ENCODE measurements around the gene SRP68. TPM values are rescaled to one million over a fixed set of nuclear protein-coding genes. Genes with fewer than 3 reads are reported as not detected.
A peak's percentile ranks its signal among the peaks of the same experiment; 100 is the strongest.

Gene SRP68
- total and polyA plus RNA-seq, 5 experiments from 2014 or later: 53.3 to 80.5 (median 79.1) TPM

DNA sequence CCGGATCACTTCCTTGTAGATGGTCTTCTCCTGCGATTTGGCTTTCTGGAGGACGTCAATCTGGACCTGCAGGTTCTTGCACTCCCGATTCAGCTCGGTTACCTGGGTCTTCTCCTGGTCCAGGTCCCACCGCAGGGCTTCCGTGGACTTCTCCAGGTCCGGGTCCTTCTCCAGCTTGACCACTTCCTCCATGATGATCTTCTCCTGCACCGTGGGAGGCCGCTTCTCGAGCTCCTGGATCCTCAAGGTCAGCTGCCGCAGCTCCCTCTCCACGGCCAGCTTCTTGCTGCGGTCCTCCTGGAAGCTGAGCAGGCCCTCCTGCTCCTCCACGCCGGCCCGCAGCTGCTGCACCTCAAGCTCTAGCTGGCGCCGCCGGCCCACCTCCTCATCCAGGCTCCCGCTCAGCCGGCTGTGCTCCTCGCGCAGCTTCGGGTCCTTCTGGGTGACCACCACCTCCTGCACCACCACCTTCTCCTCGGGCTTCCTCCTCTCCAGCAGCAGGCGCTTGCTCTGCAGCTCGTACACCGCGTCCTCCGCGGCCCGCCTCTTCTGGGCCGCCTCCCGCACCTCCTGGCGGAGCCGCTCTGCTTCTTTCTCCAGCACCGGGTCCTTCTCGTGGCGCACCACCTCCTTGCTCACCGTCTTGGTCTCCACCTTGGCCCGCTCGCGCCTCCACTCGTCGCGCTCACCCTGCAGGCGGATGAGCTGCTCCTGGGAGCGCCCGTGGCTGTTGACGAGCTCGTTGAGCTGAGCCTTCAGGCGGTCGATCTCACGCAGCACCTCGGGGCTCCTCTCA, 63.5 kb downstream of the SRP68 start:
- no peak for DNase-seq
- H3K4me3 Mint-ChIP-seq: no peak overlapping the region
- peaks cover 2 to 12% (median 9%) of the 10 kb centered on the region in 4 donors for H3K4me1 Mint-ChIP-seq
- no peak overlapping the region for H3K27ac Mint-ChIP-seq
- ATAC-seq: no peak
- H3K9me3 Mint-ChIP-seq: no peaks in the 10 kb centered on the region
- no peaks in the 10 kb centered on the region for H3K27me3 Mint-ChIP-seq
- H3K36me3 Mint-ChIP-seq: no peaks in the 10 kb centered on the region
- POLR2A ChIA-PET: interaction anchor here (0.6 to 1.2 kb wide), 4 partner anchors 12 to 117 kb away, joined by 3 to 4 read pairs (median 3); no protein-coding TSS in a partner anchor

DNA sequence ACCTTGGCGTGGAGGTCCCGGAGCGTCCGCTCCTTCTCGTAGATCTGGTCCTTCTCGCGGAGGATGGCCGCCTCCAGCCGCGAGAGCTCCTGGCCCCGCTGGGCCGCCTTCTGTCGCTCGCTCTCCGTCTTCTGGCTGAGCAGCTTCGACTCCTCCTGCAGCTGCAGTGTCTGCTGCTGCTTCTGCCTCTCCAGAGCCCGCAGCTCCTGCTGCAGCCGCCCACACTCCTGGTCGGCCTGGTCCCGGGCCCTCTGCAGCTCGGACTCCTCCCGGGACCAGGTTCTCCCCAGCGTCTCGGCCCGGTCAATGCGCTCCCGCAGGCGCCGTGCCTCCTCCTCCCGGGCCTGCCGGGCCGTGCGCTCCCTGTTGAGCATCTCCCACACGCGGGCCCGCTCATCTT, 64.1 kb downstream of the SRP68 start:
- POLR2A ChIA-PET: interaction anchor here (0.5 to 1.2 kb wide), 4 partner anchors 11 to 360 kb away, joined by 3 to 7 read pairs (median 4); partner anchors contain the start of gene WBP2
- Mint-ChIP-seq H3K36me3 (no peaks in the 10 kb centered on the region), H3K27ac (peak overlapping the region in 1 of 10 donors; percentile 26), H3K4me3 (no peak overlapping the region), H3K4me1 (peaks cover 2 to 7% (median 5%) of the 10 kb centered on the region in 4 donors), H3K9me3 (no peaks in the 10 kb centered on the region), H3K27me3 (no peaks in the 10 kb centered on the region)
- no peak for DNase-seq
- ATAC-seq: no peak

DNA sequence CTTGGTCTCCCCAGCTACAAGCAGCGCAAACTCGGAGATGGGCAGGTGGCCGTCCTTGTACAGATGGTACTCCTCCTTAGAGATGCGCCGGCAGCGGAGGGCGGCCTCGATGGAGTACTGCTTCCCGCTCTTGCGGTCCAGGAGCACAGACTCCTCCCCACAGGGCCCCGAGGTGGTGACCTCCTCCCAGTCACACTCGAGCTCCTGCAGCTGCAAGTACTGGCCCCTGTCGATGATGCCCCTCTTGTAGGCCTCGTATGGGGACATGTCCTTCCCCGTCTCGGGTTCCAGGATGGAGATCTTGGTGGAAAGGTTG, 64.5 kb downstream of the SRP68 start:
- POLR2A ChIA-PET: interaction anchor here (0.5 to 1.2 kb wide), 4 partner anchors 11 to 360 kb away, joined by 3 to 7 read pairs (median 4); partner anchors contain the start of gene WBP2
- no peaks in the 10 kb centered on the region for H3K27me3 Mint-ChIP-seq
- no peaks in the 10 kb centered on the region for H3K9me3 Mint-ChIP-seq
- no peak overlapping the region for H3K4me3 Mint-ChIP-seq
- ATAC-seq (no peak), DNase-seq (no peak)
- peak overlapping the region in 2 of 10 donors; percentile 26 to 55 for H3K27ac Mint-ChIP-seq
- peaks cover 2 to 7% (median 5%) of the 10 kb centered on the region in 4 donors for H3K4me1 Mint-ChIP-seq
- no peaks in the 10 kb centered on the region for H3K36me3 Mint-ChIP-seq

DNA sequence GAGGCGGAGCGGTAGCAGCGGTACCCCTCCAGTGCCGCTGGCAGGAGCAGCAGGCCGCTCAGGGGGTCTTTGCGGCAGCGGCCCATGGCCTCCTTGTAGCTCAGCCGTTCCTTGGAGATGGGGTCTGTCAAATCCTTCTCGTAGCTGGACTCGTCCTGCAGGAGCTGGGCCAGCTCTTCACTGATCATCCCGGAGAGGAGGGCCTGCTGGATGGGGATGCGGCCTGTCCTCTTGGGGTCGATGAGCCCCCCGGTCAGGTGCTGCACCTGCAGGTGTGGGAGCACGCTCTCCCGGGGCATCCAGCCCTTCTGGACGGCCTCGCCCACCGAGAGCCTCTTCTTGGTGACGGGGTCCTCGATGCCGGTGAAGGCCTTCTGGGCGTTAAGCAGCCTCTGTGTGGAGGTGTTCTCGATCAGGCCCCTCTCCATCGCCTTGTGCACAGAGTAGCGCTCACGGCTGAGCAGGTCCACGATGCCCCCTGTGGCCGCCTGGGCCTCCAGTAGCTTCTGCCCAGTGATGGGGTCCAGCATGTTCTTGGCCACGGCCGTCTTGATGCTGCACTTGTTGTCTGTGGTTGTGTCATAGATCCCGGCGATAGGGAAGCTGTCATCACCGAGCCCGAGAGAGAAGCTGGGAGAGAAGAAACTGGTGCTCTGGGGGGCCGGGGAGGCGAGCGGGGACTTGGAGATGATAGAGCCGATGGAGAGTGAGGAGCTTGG, 65.0 kb downstream of the SRP68 start:
- DNase-seq: no peak
- POLR2A ChIA-PET: interaction anchor here (0.5 to 1.2 kb wide), 5 partner anchors 10 to 359 kb away, joined by 3 to 7 read pairs (median 3); partner anchors contain the start of gene WBP2
- peak overlapping the region in 3 of 10 donors; percentile 5 to 55 (median 26) for H3K27ac Mint-ChIP-seq

DNA sequence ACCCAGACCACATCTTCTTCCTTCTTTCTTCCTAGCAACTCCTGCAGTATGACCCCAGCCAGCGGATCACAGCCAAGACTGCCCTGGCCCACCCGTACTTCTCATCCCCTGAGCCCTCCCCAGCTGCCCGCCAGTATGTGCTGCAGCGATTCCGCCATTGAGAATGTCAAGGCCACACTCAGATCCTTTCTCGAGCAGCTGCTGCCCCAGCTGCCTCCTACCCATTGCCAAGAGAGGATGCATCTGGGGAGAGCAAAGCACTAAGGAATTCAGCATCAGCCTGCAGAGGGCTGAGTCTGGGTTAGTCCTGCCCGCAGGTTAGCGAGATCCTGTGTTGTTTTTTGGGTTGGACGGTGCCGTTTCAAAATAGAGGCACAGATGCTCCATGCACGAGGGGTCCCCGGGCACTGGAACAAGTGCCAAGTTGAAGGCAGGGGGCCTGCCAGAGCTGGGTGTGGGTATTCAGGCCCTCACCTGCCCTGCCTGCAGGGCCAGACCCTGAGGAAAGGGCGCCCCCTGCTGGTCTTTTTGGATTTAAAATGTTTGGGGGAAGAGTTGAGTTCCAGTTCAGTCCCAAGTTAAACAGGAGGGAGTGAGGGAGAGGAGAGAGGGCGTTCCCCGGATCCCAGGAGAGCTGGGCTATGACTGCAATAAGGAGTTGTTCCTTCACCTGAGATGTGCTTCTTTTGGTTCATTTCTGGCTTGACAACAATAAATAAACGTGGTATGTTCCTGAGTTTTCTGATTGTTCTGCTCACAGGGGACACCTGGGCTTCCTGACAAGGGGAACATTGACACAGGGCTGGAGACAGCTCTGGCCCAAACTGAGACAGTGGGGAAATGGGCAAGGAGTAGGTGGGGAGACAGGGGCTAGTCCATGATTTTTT, 66.8 kb downstream of the SRP68 start:
- Mint-ChIP-seq H3K27me3 (no peaks in the 10 kb centered on the region), H3K4me1 (peaks cover 2 to 7% (median 5%) of the 10 kb centered on the region in 4 donors), H3K27ac (peak overlapping the region in 4 of 10 donors; percentile 52 to 93 (median 64)), H3K9me3 (no peaks in the 10 kb centered on the region), H3K4me3 (no peak overlapping the region), H3K36me3 (no peaks in the 10 kb centered on the region)
- POLR2A ChIA-PET: interaction anchor here (0.8 to 2.2 kb wide), 4 partner anchors 8 to 151 kb away, joined by 3 to 9 read pairs (median 4); partner anchors contain the start of gene WBP2
- DNase-seq: peak; percentile 56 to 89 (median 76)
- ATAC-seq: peak; percentile 63 to 84

More for the DNA sequence above, 65.0 kb downstream of the SRP68 start:
- no peak for ATAC-seq
- Mint-ChIP-seq H3K36me3 (no peaks in the 10 kb centered on the region), H3K27me3 (no peaks in the 10 kb centered on the region), H3K9me3 (no peaks in the 10 kb centered on the region), H3K4me1 (peaks cover 2 to 7% (median 5%) of the 10 kb centered on the region in 4 donors), H3K4me3 (no peak overlapping the region)

DNA sequence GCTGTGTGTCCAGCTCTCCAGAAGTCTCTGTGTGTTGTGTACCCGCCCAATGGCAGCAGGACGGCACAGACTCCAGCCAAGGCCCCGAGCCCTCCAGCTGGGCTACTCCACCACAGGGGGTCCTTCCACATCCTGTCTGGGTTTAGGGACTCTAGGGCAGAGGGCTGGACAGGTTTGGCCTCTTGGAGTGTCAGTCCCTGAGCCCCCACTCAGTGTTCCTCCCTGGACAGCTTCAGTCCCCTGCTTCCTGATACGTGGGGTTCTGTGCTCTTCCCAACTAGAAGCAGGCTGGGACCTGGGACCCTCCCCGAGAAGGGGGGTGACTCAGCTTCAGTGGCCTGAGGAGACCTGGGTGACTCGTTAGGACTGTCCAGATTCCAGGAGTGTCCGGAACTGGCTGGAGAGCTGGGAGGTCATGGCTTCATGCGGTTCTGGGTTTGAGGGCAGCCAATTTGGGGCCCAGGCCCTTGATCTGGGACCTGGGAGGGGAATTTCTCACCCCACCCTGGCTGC, 67.5 kb downstream of the SRP68 start:
- no peaks in the 10 kb centered on the region for H3K36me3 Mint-ChIP-seq
- H3K9me3 Mint-ChIP-seq: no peaks in the 10 kb centered on the region
- no peaks in the 10 kb centered on the region for H3K27me3 Mint-ChIP-seq
- H3K27ac Mint-ChIP-seq: peak overlapping the region in 2 of 10 donors; percentile 63 to 69
- POLR2A ChIA-PET: interaction anchor here (0.6 to 2.2 kb wide), 4 partner anchors 25 to 402 kb away, joined by 3 to 9 read pairs (median 4); no protein-coding TSS in a partner anchor
- no peak overlapping the region for H3K4me3 Mint-ChIP-seq
- peaks cover 2 to 6% (median 5%) of the 10 kb centered on the region in 4 donors for H3K4me1 Mint-ChIP-seq
- DNase-seq: no peak
- no peak for ATAC-seq

DNA sequence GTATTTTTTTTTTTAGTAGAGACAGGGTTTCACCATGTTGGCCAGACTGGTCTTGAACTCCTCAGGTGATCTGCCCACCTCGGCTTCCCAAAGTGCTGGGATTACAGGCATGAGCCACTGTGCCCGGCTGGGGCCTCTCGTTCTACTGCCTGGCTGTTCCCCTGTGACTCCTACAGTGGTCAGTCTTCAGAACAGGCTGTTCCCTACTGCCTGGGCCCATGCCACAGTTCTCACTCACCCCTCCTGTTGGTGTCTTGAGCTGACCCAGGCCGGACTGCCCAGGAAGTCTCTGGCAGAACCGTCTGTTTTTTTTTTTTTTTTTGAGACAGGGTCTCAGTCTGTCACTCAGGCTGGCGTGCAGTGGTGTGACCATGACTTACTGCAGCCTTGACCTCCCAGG, 68.4 kb downstream of the SRP68 start:
- Mint-ChIP-seq H3K4me1 (peaks cover 2 to 6% (median 4%) of the 10 kb centered on the region in 4 donors), H3K27ac (peak overlapping the region in 1 of 10 donors; percentile 63), H3K27me3 (no peaks in the 10 kb centered on the region), H3K4me3 (no peak overlapping the region), H3K36me3 (no peaks in the 10 kb centered on the region), H3K9me3 (no peaks in the 10 kb centered on the region)
- ATAC-seq: no peak
- POLR2A ChIA-PET: interaction anchor here (0.6 to 2.8 kb wide), 5 partner anchors 10 to 948 kb away, joined by 3 to 10 read pairs (median 4); partner anchors contain the start of gene WBP2
- no peak for DNase-seq

DNA sequence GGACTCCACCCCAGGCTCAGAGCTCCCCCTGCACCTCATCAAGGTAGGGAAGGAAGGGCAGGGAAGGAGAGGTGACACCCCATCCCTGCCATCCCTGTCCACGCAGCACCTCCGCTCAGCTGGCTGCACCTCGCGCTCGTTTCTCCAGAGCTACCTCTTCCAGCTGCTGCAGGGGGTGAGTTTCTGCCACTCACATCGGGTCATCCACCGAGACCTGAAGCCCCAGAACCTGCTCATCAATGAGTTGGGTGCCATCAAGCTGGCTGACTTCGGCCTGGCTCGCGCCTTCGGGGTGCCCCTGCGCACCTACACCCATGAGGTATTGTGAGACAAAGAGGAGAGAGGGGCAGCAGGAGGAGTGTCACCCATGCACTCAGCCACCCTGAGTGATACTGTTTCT, 70.2 kb downstream of the SRP68 start:
- H3K27me3 Mint-ChIP-seq: no peaks in the 10 kb centered on the region
- no peak overlapping the region for H3K4me3 Mint-ChIP-seq
- no peaks in the 10 kb centered on the region for H3K9me3 Mint-ChIP-seq
- no peak for DNase-seq
- no peak overlapping the region for H3K27ac Mint-ChIP-seq
- peaks cover 10 to 15% (median 12%) of the 10 kb centered on the region in 4 donors for H3K4me1 Mint-ChIP-seq
- POLR2A ChIA-PET: interaction anchor here (0.5 to 2.8 kb wide), 3 partner anchors 93 to 218 kb away, joined by 3 to 10 read pairs (median 3); partner anchors contain the start of genes UNK and WBP2
- ATAC-seq: no peak
- no peaks in the 10 kb centered on the region for H3K36me3 Mint-ChIP-seq

DNA sequence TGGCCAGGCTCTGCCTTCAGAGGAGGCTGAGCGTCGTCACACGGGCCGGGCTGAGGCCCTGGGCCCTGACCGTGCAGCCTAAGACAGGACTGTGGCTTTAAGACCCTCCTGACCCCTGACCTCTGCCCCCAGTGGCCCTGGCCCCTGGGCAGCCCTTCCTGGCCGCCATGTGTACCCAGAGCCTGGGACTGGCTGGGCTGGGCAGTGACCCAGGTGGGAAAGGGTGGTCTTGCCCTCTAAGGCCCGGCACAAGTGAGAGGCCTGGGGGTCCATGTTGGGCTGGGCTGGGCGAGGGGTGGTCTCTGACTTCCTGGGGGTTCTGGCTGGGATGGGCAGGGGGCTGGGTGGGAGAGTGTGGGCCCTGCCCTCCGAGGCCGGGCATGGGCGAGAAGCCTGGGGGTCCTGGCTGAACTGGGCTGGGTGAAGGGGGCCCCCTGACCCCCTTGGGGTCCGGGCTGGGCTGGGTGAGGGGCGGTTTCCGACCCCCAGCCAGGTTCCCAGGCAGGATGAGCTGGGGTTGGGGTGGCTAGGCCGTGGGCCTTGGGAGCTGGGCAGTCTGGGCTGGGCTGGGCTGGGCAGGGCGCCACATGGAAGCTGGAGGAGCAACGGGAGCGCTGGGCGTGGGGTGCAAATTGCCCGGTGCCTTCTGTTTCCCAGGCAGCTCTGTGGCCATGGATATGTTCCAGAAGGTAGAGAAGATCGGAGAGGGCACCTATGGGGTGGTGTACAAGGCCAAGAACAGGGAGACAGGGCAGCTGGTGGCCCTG, 71.4 kb downstream of the SRP68 start, which contains the start of gene CDK3:
Gene CDK3 (plus strand): TSS at position 101 of the 767 bp plus-strand sequence. CDS start 571 bp downstream, at position 672.
- H3K4me1 Mint-ChIP-seq: peaks cover 14 to 21% (median 20%) of the 10 kb centered on the region in 4 donors
- no peak within 1 kb of the TSS for H3K4me3 Mint-ChIP-seq
- POLR2A ChIA-PET: interaction anchor here (0.5 kb wide), 2 partner anchors 66 to 314 kb away, joined by 3 read pairs; no protein-coding TSS in a partner anchor
- H3K36me3 Mint-ChIP-seq: no peaks in the 10 kb centered on the region
- no peak for DNase-seq
- H3K27me3 Mint-ChIP-seq: no peaks in the 10 kb centered on the region
- ATAC-seq: no peak
- H3K27ac Mint-ChIP-seq: peak within 1 kb of the TSS in 1 of 10 donors; percentile 27
- no peaks in the 10 kb centered on the region for H3K9me3 Mint-ChIP-seq

DNA sequence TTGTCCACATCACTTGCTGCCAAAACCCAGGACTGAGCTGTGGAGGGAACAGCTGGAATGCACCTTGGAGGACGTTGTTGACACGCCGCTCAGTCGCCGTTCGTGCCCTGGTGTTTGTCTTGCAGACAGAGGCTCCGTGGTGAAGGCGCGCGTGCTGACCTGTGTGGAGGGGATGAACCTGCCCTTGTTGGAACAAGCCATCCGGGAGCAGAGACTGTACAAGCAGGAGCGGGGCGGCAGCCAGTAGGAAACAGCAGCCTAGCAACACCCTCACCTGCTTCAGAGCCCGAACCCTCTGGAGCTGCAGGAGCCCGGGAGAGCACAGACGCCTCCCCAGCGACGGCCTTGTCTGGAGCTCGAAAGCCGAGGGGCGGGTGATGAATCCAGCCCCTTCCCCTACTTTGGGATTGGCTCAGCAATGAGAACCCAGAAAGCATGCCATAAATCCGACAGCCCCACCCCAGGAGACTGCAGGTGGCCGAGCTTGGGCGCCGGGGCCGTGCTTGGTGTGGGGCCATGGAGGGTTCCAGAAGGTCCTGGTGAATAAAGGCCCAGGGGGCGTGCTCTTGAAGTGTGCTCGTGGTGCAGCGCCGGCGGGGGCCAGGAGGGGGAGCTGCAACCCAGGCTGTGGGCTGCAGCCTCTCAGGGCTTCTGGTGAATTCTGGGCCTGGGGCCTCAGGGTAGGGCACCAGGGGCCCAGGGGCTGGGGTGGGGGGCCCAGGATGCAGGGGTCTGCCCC, 72.1 kb downstream of the SRP68 start:
- POLR2A ChIA-PET: no interaction called here
- Mint-ChIP-seq H3K4me3 (no peak overlapping the region), H3K27me3 (no peaks in the 10 kb centered on the region), H3K36me3 (no peaks in the 10 kb centered on the region), H3K4me1 (peaks cover 11 to 17% (median 16%) of the 10 kb centered on the region in 4 donors), H3K9me3 (no peaks in the 10 kb centered on the region), H3K27ac (no peak overlapping the region)
- DNase-seq: peak; percentile 32 to 78 (median 57)
- peak; percentile 71 to 84 for ATAC-seq
